Endometrium (tissue), 2 donors: ENCODE measurements around the gene YPEL2.

Experiments used
- FAIRE-seq: peaks from 2 replicates; lab custom pipeline; 2012; peaks lifted over from hg19 to GRCh38; lab: Jason Lieb, UNC
- donor health status: control.
- donor health status: control.

YPEL2 gene

DNA sequence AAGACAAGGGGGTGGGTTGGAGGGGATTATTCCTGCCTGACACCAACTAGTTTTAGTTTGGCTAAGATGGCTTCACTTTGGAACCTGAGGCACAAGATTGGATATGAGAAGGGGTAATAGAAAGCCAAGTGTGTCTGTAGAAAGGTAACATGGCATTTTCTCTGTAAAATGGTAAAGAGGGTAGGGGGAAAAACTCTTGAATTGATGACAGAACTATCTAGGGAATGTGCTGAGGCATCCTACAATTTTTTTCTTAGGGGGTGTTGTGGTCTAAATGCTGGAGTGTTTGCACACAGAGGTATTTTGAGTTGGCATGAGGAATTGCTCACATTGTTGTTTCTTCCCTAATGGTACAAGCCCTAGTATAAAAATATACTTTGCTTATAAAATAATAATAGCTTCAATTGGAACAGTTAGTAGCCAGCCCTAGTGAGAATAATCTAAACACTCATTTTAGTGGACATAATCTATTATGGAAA, 25.8 kb downstream of the YPEL2 start:
- no peak for FAIRE-seq

DNA sequence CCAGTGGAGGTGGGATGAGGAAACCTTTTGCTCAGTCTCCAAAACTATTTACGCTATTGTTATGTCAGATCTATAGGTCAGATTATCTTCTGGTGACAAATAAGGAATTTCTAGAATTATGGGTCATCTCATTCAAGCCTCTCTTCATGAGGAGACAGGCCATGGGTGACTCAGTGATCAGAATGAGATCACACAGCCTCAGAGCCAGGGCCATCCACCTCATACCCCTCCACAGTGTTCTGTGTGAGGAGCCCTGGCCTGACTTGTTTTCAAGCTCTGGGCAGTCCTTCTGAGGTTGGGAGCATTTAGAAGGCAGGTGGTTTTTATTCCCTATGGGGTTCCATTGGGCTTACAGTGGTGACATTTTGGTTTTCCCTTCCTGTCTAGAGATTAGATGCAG, 26.5 kb downstream of the YPEL2 start:
- FAIRE-seq: no peak

DNA sequence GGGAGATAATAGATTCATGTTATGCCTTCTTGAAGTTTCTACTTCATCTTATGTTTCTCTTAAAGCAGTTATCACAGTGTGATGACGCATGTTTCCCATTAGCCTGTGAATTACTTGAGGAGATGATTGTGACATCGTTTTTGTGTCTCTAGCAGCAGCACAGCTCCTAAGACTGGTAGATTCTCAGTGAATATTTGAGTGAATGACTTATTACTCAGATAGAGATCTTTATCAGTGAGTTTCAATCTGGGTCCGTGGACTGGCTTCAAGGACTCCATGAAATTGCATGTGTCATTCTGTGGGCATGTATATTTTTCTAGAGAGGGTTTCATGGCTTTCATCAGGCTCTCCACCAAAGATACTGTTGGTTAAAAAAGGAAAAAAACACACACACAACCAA, 29.9 kb downstream of the YPEL2 start:
- FAIRE-seq: no peak

DNA sequence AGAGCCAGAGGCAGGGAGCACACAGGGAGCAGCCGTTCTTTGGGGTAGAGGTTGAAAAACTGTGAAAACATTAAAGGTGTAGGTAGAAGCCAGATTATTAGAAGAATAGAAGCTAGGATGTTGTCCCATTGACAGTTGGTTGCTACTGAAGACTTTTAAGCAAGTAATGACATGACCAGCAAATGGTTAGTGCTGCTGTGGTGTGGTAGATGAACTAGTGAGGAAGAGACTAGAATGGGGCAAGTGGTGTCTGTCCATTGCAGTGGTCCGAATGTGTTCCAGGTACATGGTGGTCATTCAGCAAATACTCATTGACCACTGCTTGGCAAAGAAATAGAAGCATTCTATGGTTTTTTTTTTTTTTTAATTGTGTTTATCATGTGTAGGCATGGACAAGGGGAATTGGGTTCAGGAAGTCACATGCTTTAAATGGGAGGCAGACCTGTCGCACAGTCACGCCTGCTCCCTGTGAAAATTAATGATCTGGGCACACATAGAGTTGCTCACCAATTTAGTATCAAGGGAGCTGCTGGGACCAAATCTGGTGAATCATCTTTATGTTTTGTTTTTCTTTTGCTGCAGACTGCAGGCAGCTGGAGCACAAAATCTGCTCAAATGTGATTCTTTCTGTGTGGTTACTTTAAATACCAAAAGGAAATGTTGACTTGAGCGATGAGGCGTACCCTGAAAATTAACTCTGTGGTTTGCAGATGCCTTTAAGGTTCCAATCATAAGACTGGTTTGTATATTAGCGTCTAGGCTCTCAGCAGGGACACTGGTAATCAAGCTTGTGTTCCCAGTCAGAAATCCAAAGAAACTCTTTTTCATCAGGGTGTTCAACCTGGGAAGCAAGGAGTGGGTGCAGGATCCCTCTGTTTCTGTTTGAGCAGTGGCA, 30.7 kb downstream of the YPEL2 start:
- FAIRE-seq: no peak

DNA sequence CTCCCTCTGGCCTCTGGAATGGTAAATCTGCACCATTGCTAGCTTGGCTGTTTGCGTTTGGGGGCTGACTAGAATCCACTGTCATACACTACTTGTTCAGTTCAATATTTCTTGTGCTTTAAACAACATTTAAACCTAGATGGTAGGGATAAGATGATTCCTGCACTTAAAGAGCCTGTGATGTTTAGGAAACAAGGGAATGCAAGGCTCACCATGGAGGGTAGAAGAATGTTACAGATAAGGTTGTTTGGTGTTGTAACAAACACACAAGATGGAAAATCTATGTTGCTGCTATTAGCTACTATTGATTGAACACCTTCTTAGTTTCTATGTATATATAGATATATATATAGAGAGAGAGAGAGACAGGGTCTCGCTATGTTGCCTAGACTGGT, 31.4 kb downstream of the YPEL2 start:
- no peak for FAIRE-seq

DNA sequence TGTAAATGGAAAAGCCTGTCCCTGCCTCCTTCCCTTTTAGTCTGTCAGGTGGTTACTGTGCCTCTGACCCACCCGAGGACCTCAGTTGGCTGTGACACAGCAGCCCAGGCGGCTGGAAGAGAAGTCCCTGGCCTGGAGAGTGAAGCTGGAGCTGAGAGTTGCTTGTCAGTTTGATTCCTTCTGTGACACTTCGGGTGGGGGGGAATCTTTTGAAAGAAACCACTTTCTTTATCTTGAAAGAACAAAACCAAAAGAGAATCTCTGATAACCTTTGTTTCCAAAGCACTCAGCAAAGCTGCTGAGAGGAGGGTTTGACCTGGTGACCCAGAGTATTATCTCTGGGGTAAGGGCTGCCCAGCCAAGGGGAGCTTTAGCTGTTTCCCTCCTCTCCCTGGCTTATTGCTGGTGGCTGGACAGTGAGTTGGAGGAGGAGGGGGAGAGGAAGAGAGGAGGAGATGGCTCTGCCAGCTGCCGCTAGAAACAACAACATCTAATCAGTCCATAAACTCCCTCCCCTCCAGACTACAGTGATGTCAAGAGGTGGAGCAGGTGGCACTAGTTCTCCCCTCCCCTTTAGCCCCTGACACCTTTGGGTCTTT, 34.0 kb downstream of the YPEL2 start:
- FAIRE-seq: no peak

DNA sequence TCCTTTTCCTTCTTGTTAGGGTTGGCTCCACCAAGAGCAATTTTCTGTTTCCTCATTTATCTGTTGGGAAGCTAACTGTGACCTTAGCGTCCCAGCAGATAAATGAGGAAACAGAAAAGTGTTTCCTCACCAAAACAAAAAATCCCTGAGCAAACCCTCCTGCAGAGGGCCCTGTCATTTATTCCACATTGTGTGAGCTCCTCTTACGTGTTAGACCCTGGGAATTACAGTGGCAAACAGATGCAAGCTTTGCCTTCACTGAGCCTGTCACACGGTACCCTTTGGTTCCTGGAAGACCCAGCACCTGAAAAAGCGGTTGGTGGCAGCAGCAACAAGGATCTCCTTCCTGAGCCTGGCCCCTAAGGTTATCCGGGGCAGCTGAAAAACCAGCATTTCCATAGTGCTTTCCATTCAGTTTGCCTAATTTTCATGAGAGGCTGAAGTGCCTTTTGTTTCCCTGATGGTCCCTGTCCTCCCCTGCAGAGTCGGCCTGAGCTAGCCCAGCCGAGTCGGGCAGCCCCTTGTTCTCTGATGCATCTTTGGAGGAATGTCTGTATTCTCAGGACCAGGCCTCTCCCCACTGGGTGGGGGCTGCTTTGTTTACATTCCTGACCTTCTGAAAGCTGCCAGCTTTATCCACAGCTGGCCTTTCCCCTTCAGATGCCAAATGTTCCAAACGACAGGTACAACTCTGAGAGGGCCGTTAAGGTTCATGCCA, 34.7 kb downstream of the YPEL2 start:
- no peak for FAIRE-seq

DNA sequence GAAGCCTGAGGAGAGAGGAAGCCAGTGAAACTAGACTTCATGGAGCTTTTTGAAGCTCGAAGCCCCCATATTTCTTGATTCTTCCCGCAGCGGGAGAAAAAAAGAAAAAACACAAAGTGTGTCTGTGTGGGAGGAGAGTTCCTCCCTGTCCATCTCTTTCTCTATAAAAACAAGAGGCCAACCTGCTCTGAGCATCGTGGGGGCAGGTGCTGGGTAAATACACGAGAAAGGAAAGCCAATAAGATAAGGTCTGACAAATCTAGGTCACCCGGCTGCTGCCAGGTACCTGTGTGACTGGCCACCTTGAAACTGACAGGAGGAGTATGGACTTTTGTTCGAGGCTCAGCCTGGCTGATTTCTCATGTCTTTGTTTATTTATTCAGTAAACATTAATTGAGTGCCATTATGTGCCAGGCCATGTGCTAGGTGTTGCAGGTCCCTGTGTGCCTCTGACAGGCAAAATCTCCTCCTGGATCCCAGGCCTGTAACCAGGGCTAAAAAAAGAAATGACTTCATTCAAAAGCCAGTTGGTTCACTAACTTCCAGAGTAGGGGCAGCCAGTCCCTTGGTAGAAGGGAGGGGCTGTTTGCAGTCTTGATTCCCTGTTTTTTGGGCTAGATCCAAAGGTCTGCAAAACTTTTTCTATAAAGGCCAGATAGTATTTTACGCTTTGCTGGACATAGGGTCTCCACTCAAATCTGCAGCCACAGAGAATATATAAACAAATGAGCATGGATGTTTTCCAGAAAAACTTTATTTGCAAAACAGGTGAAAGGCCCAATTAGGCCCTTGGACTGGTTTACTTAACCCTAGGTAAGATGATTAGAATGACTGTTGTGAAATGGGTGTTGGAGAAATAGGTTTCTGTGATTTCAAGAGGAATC, 35.6 kb downstream of the YPEL2 start:
- no peak for FAIRE-seq

DNA sequence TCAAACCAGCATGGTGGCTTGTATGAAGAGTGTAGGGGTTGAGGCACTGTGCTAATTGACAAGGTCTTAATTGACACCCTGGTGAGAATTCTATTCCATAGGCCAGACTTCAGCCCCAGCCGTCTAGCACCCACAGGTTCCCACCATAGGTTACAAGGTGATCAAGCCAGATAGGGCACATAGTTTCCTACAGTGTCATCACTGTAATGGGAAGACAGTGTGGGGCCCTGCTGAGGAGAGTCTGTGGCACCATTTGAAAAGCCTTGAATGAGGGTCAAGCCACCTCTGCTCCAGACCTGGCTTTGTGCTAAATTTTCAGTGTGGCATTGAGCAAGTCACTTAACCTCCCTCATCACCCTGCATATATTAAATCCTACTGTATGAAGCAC, 36.2 kb downstream of the YPEL2 start:
- no peak for FAIRE-seq

DNA sequence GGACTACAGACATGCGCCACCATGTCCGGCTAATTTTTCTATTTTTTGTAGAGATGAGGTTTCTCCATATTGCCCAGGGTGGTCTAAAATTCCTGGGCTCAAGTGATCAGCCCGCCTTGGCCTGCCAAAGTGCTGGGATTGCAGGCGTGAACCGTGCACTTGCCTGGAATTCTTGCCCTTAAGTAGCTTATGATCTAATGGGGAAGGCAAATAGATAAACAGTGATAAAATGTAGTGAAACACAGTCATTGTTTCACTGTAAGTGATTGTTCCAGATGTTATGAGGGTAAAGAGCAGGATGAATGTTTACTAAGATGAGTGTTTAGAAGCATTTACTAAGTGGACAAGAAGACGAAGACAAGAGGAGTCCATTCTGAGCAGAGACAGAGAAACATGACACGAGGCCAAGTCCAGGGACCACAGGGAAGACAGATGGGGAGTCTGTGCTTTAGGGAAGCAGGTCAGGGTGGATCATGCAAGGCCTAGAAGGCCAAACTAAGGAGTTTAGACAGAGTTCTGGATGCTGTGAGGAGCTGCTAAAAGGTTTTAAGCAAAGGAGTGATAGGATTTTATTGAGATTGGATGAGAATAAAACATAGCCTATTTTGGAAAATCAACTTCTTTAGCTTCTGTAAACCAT, 36.9 kb downstream of the YPEL2 start:
- no peak for FAIRE-seq

DNA sequence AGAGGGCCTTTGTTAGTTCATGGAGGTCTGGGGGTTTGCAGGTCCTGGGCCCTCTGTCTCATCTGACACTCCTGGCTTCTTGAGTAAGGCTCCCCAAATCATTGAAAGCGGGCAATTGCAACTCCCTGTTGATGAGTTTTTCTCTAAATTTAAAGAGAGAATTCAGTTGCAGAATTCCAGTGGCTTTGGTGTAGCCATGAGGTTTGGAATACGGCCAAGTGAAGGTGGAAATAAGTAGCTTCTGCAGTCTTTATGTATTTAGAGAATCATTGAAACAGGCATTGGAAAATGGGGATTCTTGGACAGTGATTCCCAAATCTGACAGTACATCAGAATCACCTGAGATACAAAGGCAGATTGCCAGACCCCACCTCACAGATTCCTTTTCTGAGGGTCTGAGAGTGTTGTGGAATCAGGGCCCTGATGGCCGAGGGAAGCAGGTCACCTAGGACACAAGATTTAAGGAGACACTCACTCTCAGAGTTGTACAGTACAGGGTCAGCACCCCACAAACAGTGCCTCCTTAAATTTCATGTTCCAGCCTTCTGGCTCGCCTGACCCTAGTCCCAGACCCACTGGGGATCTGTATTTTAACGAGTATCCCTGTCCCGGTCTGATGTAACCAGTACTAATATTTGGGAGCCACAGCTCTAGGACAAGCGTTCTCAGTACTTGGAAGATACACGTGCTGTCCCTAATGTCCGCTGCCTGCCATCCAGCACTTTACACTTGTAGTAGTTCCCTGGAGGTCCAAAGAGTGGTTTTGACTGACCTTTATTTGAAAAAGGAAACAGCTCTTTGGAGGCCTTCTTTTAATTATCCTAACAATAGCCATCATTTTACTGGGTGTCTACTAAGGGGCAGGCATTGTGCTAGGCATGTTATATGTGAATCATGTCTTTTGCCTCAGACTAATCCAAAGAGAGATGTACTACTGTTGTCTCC, 37.8 kb downstream of the YPEL2 start:
- FAIRE-seq: no peak

DNA sequence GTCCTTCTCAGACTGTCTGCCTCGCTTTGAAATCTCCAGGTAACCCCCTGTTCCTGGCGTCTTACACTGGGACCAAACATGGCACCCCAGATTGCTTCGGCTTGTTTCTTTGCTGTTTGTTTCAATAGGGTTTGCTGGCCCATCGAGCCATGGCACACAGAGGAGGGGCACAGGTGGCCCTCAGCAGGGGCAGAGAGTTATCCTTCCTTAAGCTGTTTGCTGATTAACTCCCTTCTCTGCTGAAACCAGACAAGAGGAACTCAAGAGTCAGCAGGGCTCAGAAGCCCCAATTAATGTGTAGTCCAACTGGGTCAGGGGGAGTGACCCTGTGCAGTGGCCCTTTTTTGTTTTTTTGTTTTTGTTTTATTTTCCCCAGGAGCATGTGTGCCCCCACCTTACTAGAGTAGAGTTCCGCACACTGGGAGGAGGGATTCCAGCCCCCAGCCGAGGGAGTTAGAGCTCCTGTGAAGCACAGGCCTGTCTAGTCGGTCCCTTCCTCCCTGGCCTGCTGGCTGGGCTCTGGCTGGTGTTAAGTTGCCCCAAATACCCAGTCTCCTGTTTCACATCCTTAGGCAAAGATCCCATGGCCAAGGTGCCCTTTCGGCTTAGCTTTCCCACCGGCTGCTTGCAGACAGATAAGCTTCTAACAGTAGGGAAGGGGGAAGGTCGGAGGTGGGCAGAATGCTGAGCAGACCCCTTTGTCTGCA, 39.3 kb downstream of the YPEL2 start:
- no peak for FAIRE-seq

DNA sequence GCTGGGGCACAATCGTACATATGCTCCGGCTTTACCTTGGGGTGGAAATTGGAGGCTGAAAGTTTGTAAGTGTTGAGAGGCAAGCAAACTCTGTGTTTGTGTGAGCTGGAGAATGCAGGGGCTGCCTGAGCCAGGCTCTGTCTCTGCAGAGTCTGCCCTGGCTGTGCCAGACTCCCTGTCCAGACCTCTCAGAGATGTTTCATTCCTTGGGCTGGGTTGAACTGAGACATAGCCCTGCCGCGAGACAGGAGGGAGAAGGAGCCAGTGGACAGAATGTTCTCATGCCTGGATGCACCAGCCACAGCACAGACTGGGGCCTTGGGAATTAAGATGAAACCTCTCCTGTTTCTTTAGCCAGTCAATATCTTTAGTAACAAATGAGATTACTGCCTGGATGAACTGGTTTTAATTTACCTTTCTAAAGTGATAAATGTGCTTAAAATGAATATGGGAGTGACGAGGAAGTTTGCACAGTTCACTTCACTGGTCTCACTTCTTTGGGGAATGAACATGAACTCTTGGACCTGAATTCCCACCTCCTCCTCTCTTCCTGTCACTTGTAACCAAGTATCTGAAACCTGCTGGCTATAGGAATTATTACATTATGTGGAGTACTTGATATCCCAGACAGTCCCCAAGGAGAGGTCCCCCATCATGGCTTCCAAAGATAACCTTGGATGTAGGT, 40.1 kb downstream of the YPEL2 start:
- no peak for FAIRE-seq

DNA sequence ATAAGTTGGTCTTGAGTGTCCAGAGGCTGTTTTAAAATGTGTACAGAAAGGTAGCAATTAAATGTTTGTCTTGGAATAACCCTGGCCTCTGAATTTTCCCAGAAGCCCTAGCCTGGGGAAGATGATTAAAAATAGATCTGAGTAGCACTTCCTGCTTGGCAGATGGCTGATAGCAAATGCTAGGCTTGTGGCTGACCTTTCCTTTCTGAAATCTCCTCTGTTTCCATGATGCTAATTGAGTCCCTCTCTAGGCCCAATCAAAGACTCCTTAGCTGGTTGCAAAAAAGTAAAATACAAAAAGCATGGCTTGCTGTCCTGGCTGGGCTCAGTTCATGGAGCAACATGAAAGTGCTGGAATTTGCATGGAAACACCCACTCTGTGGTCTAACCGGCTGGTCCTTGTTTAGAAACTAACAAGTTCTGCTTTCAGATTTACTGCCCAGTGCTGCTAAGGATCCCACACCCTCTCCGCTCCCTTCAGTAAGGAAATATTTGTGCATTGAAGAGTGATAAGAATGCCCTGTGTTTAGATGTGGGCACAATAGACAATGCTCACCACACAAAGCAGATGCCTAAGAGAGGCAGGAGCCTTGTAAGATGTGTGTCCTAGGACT, 40.8 kb downstream of the YPEL2 start:
- FAIRE-seq: no peak

DNA sequence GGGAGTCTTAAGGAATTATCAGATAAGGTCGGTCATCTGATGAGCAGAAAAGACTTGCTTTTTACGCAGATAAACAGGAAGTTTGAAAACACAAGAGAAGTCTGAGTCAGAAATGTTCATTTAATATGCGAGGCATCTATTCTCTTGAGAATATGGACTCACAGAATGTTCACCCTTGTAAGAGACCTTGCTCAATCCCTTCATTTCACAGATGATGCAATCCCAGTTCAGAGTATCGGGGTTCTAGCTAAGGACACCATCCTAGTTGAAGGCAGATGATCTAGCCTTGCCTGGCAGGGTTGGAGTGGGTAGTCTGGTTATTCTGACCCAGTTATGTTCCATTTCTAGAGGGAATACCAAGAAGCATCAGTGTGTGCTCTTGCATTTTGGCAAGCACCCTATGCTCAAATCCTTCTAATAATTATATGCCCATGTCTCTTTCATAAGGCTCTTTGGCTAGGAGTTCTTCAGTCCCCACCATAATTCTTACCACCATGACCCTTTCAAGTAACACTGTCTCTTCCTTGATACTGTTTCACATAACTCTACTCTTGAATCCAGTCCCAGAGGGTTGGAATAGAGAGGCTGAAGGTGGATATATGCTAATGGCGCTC, 42.5 kb downstream of the YPEL2 start:
- FAIRE-seq: no peak

DNA sequence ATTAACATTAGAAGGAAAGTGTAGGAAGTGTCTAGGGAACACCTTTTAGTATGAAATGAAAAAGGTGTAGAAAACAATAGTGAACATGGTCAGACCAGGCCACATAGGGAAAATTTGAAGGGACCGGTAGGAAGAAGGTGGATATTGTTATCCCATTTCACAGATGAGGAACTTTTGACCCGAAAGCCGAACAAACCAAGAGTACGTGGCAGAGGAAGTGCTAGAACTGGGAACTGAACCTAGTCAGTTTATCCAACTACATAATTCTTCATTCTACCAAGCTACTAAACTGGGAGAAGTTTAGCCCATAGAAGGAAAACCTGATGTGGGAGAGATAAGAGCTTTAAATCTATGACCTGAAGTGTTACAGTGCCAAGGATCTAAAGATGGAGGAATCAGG, 43.2 kb downstream of the YPEL2 start:
- FAIRE-seq: no peak

DNA sequence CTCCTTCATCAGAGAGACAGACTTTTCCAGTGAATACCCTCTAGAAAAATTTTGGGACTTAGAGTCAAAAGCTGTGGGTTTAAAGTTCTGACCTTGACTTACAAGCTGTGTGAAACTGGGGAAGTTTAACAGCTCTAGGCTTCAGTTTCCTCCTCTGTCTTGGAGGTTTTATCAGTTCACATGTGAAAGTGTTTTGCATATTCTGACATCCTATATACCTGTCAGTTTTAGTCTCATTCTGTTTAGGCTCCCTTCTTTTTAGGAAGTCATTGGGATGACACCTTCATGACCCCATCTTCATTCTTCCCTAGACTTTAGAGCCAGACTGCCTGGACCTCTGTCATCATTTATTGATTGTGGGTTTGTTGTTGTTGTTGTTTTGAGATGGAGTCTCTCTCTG, 44.4 kb downstream of the YPEL2 start:
- FAIRE-seq: no peak

DNA sequence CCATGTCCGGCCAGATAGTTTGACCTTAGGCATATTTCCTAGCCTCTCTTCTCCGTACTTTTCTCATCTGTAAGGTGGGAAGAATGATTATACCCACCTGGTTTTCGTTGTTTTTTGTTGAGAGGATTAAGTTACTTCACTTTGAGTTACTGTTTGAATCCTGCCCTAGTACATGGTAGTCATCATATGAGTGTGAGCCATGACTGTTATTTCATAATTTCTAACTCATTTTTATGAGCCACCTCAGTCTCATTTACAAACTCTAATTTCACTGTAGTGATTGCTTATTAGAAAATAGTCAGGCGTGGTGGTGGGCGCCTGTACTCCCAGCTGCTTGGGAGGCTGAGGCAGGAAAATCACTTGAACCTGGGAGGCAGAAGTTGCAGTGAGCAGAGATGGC, 45.1 kb downstream of the YPEL2 start:
- no peak for FAIRE-seq
